ENCODE measurements around the gene SLC17A2. TPM values are rescaled to one million over a fixed set of nuclear protein-coding genes. Genes with fewer than 3 reads are reported as not detected.
A peak's percentile ranks its signal among the peaks of the same experiment; 100 is the strongest.

The SLC17A2 gene
- total and polyA plus RNA-seq, 2 of the 13 experiments (the other 11 are each of a cell fraction or from before 2014, with no cell fraction given): 11.2 to 32.4 TPM

GRCh38 chr6:25889877-25890853, 40.3 kb downstream of the SLC17A2 start (continued):
- TF ChIP-seq HNF1A (IDR thresholded peaks at IDR 0.05; ENCODE audit: low read depth) (no peak; the same call in 1 of the 2 replicates), HNF1A (CRISPR knock-in tag; IDR thresholded peaks at IDR 0.05; ENCODE audit: borderline replicate concordance) (no peak), SNAPC2 (CRISPR knock-in tag; IDR thresholded peaks at IDR 0.05) (no peak), GATAD2A (CRISPR knock-in tag; IDR thresholded peaks at IDR 0.05) (peak; percentile 56; the same call in 1 of the 2 replicates), SCMH1 (CRISPR knock-in tag; IDR thresholded peaks at IDR 0.05; ENCODE audit: borderline replicate concordance) (no peak), ATRX (CRISPR knock-in tag; IDR thresholded peaks at IDR 0.05; ENCODE audit: borderline replicate concordance) (no peak), ZNF780A (CRISPR knock-in tag; IDR thresholded peaks at IDR 0.05) (no peak), HIVEP1 (CRISPR knock-in tag; IDR thresholded peaks at IDR 0.05) (no peak), ZNF781 (CRISPR knock-in tag; IDR thresholded peaks at IDR 0.05; ENCODE audit: borderline replicate concordance, not compliant biosample characterization) (peak; percentile 21), RBAK (CRISPR knock-in tag; IDR thresholded peaks at IDR 0.05) (no peak), ZHX1 (CRISPR knock-in tag; IDR thresholded peaks at IDR 0.05; ENCODE audit: low read depth) (no peak), ELK4 (CRISPR knock-in tag; IDR thresholded peaks at IDR 0.05; ENCODE audit: borderline replicate concordance) (no peak), ZNF543 (CRISPR knock-in tag; IDR thresholded peaks at IDR 0.05) (no peak), ZKSCAN8 (CRISPR knock-in tag; IDR thresholded peaks at IDR 0.05; ENCODE audit: borderline replicate concordance) (peak; percentile 29; the same call in 1 of the 2 replicates), ZMYM4 (CRISPR knock-in tag; IDR thresholded peaks at IDR 0.05) (0 out of 2 replicates have a peak, but pooled peaks have one; percentile 18), ISL2 (CRISPR knock-in tag; IDR thresholded peaks at IDR 0.05) (0 out of 2 replicates have a peak, but pooled peaks have one; percentile 21), SP140L (CRISPR knock-in tag; IDR thresholded peaks at IDR 0.05; ENCODE audit: borderline replicate concordance) (no peak), HNF4A (CRISPR knock-in tag; IDR thresholded peaks at IDR 0.05) (peak; percentile 24; the same call in 1 of the 2 replicates), BCL6 (CRISPR knock-in tag; IDR thresholded peaks at IDR 0.05) (peak; percentile 11; the same call in 1 of the 2 replicates), ATF7 (IDR thresholded peaks at IDR 0.05) (no peak), ATF7 (CRISPR knock-in tag; IDR thresholded peaks at IDR 0.05) (no peak), ZNF746 (CRISPR knock-in tag; IDR thresholded peaks at IDR 0.05) (no peak)
